NCI-H187 (cell line): ENCODE results near the gene SLC44A1.

ENCODE experiments used
- DNase-seq, 2 experiments: peaks; one replicate each; lab custom pipeline; 2025; lab: John Stamatoyannopoulos, UW

The SLC44A1 gene

DNA sequence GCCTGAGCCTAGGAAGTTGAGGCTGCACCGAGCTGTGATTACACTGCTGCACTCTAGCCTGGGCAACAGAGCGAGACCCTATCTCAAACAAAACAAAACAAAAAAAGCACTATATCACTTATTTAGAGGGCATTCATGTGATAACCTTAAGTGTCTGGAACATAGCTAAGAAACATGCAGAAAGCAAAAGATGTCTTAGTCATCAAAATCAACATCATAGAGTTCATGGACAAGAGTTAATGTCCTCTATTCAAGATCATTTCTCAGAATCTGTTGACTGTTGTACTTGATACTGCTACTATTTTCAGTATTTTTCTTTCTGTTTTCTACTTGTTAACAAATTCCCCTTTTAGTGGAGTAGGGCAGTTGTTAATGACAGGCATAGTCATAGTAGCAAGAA is 228.8 kb downstream of the SLC44A1 start:
- DNase-seq = no peak

DNA sequence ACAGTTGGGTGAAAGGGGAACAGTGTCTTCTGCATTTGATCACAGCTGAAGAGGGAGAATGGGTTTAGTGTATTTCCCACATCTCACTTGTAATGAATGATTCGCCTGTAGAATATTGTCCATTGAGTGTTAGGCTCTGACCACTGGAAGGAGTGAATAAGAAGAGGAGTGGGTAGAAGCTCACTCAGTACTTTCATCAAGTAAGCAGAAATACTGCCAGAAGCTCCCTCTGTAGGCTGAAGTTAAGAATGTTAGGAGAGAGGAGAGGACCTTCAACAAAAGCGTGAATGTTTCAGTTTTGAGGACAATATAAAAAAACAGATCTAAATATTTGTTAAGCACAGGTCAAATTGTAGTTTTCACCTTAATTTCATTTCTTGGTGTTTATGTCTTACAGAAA is 230.9 kb downstream of the SLC44A1 start:
- DNase-seq = no peak

DNA sequence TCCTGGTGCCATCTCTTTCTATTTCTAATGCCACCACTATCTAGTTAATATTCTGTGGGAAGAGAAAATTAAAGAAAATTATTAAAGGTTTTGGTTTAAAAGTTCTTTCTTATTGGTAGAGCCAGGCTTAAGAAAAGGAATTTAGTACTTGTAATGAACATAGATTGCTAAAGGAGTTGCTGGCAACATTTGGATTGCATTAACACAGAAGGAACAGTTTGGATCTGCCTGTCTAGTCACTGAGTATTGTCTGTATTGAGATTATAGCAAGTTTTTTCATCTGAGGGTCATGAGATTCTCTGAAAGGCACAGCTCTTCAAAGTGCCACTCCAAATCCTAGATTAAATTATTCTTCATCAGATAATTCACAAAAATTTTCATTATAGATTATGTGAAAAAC is 235.4 kb downstream of the SLC44A1 start:
- no peak for DNase-seq

DNA sequence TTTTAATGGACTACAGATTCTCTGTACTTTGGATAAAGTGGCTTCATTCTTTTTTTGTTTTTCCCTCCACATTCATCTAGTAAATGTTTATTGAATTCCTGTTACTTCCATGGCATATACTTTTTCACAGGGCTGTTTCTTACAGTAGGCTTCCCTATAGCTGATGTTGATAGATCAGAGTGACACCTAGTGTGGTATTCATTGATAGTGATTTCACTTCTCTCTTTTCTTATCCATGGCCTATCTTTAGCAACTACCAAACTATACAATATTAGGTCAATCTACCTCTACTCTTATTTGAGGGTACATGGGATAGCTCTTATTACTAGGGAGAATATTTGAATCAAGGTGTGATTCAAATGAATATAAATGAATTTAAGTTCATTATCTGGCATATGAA is 239.2 kb downstream of the SLC44A1 start:
- DNase-seq = no peak

DNA sequence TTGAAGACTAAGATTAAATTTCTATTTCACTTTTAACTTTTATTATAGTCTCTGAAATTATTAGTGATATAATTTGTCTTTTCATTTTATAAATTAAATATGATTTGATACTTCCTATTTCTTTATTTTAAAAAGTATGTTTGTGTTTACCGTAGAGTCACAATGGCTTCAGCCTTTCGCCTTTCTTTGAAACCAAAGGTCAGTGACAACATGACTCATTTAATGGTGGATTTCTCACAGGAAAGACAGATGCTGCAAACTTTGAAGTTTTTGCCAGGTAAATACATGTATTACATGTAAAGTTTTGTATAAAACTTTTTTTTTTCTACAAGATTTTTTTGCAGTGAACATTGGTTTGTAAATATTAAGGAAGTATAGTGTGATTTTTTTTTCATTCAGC is 239.8 kb downstream of the SLC44A1 start:
- no peak for DNase-seq

DNA sequence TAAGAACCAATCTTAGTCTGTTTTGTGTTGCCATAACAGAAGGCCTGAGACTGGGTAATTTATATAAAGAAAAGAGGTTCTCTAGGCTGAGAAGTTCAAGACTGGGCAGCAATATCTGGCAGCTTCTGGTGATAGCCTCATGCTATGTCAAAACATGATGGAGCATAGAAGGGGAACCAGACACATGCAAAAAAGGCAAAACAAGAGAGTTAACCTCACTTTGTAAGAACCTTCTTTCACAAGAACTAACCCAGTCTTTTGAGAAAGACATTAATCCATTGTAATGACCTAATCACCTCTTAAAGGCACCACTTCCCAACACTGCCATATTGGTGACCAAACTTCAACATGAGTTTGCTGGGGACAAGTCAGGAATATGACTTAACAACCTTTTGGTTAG is 240.7 kb downstream of the SLC44A1 start:
- DNase-seq = no peak
